ENCODE data around the gene CNOT6. TPM values are rescaled to one million over a fixed set of nuclear protein-coding genes. Genes with fewer than 3 reads are reported as not detected.
"Not testable (repeated sequence)": the region's sequence is repeated elsewhere in the genome, so short reads cannot be mapped to it uniquely, and the experiment has no call there.

The CNOT6 gene
- total RNA-seq, 1 donor from 2014 or later, result 17.7 TPM

DNA sequence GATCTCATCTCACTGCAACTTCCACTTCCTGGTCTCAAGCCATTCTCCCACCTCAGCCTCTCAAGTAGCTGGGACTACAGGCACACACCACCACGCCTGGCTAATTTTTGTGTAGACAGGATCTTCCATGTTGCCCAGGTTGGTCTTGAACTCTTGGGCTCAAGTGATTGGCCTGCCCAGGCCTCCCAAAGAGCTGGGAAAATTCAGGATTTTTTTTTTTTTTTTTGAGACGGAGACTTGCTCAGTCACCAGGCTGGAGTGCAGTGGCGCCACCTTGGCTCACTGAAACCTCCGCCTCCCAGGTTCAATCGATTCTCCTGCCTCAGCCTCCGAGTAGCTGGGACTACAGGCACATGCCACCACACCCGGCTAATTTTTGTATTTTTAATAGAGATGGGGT, 21.8 kb downstream of the CNOT6 start:
- DNase-seq (ENCODE audit: low read depth in 2 of 2), result not testable (repeated sequence)

DNA sequence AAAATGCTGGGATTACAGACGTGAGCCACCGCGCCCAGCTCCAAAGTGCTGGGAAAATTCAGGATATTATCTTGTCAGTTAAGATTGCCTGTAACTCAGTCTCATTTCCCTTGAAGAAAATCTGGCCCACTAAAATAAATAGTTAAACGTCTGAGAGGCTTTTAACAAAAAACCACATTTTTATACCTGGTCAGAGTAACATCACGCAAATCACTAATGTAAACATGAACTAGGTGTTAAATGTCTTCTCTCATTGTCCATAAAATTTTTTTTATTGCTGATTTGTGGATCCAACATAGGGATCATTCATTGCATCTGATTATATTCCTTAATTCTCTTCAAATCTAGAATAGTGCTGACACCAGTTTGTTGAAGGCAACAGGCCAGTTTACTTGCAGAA, 22.3 kb downstream of the CNOT6 start:
- DNase-seq (ENCODE audit: low read depth in 2 of 2), result no peak

DNA sequence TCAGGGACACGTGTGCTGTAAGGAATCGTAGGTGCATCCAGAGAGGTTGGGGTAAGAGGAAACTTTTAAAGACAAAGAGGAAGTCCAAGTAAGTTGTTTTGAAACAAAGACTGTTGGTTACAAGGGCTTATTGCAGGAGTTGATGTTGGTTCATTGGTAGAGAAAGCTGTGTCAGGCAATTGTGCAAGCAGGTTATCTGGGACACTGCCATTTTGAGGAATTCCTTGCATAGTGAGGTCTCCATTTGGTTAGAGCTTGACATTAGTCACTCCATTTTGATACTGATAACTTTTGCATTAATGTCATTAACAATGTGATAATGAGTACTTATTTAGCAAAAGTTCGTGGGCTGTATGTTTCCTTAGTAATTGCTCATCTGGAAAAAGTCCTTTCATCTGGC, 24.9 kb downstream of the CNOT6 start:
- no peak for DNase-seq (ENCODE audit: low read depth in 2 of 2)

DNA sequence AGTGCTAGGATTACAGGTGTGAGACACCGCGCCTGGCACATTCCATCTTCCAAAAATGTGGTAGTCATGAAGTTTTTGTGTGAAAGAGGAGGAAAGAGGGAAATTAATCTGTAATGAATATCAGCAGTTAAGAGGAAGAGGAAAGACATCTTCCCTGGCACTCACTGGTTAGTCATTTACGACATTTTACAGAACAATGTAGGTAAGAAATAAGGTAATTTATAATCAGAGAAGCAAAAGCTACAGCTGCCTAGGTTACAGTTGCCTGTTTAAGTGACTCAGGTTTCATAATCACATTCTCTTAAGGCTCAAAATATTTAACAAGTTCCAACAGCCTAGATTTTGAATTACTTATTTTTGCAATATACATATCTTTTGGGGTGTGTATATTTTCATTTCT, 26.9 kb downstream of the CNOT6 start:
- DNase-seq (ENCODE audit: low read depth in 2 of 2), result no peak

DNA sequence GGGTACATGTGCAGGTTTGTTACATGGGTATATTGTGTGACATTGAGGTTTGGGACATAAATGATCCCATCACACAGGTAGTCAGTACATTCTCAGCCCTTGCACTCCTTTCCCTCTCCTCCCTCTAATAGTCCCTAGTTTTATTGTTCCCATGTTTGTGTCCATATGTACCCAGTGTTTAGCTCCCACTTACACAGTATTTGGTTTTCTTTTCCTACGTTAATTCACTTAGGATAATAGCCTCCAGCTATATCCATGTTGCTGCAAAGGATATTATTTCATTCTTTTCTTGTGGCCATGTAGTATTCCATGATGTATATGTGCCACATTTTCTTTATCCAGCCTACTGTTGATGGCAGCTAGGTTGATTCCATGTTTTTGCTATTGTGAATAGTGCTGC, 27.4 kb downstream of the CNOT6 start:
- no peak for DNase-seq (ENCODE audit: low read depth in 2 of 2)

DNA sequence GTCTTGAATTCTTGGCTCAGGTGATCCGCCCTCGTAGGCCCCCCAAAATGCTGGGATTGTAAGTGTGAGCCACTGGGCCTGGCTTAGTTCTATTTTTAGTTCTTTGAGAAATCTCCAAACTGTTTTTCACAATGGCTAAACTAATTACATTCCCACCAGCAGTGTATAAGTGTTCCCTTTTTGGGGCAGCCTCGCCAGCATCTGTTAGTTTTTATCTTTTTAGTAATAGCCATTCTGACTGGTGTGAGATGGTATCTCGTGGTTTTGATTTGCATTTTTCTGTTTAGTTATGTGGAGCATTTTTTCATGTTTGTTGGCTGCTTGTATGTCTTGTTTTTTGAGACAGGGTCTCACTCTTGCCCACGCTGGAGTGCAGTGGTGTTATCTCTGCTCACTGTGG, 28.2 kb downstream of the CNOT6 start:
- DNase-seq (ENCODE audit: low read depth in 2 of 2), result no peak

DNA sequence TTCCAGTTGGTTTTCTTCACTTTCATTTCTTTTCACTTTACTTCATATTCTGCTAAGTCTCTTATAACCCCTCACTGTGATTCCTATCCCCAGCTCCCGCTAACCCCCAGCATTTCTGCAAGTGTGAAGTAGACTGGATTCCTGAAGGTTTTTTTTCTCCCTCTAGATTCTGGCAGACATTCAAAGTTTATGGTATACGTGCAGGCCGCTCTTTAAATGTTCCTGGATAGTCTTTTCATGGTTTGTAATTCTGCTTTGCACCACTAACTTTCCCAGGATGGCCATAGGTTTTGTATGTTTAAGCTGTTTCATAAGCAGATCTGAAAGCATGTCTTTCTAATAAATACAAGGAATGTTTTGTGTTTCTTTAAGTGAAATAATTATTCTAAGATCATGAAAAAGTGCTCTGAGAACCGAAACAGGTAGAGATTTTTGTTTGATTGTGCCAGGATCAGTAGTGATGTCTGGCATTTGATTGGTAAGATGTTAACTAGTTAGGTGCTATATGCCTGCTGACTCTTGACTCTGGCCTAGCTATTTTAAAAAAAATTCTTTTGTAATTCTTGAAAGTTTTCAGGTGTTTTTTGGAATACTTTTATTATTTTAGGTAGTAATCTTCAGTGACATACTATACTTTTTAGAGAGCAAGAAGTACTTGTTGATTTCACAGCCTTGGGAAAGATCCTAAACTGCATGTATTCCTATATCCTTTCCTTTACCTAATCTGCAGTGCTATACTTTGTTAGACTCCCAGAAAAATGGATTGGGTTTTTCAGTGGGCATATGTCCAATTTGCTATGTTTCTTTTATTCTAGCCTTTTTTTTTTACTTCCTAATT, 29.7 kb downstream of the CNOT6 start:
- no peak for DNase-seq (ENCODE audit: low read depth in 2 of 2)

DNA sequence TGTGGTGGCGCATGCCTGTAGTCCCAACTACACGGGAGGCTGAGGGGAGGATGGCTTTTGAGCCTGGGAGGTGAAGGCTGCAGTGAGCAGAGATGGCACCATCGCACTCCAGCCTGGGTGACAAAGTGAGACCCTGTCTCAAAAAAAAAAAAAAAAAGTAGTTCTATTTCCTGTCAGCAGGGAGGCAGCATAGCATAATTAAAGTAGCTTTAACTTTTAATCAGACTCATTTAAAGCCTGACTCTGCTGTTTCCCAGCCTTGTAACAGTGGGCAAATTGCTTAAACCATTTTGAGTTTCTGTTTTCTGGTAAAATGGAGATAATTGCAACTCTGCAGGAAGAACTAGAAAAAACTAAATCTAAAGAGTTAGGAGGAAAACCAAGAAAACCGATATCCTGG, 31.2 kb downstream of the CNOT6 start:
- no peak for DNase-seq (ENCODE audit: low read depth in 2 of 2)

DNA sequence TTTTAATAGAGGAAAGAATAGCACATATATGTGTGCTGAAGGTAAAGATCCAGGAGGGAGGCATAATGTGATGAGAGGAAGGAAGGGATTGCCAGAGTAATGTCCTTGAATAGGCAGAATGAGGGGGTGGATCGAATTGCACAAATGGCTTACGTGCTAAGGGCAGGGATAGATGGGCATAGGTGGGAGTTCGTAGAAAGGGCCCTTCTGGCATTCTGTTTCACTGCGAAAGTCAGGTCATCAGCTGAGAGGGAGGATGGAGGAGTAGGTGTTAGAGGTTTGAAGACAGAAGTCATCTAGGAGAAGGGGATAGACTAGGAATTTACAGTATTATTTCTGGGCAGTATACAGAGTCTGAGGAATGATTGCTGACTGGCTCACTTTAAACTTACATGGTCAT, 32.1 kb downstream of the CNOT6 start:
- DNase-seq (ENCODE audit: low read depth in 2 of 2), result no peak

DNA sequence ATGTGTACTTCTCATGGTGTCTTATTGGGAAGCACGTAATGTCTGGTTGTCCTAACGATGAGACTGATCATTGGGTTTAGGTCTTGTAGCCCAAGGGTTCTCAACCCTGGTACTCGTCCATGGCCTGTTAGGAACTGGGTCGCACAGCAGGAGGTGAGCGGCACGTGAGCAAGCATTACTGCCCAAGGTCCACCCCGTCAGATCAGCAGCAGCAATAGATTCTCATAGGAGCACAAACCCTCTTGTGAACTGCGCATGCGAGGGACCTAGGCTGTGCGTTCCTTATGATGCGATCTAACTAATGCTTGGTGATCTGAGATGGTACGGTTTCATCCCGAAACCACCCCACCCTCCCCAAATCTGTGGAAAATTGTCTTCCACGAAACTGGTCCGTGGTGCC, 33.5 kb downstream of the CNOT6 start:
- DNase-seq (ENCODE audit: low read depth in 2 of 2), result no peak

DNA sequence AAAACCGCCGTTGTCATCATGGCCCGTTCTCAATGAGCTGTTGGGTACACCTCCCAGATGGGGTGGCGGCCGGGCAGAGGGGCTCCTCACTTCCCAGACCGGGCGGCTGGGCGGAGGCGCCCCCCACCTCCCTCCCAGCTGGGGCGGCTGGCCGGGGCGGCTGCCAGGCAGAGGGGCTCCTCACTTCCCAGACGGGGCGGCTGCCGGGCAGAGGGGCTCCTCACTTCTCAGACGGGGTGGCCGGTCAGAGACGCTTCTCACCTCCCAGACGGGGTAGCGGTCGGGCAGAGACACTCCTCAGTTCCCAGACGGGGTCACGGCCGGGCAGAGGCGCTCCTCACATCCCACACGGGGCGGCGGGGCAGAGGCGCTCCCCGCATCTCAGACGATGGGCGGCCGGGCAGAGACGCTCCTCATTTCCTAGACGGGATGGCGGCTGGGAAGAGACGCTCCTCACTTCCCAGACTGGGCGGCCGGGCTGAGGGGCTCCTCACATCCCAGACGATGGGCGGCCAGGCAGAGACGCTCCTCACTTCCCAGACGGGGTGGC, 36.9 kb downstream of the CNOT6 start:
- not testable (repeated sequence) for DNase-seq (ENCODE audit: low read depth in 2 of 2)

DNA sequence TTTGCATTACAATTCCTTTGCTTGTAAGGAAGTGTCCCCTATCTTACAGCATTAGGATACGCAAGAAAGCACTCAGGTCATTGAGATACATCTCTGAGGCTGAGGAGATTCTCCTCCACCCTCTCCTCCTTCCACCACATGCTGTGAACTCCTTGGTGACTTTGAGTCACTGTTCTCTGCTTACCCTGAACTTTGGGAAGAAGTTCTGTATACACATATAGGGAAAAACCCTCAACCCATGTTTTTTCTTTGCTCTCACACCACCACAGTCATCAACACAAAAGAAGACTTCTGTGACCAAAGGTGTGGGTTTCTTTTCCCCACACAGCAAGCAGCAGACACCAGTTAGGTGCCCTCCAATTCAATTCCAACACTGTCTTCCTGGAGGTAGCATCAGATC, 38.1 kb downstream of the CNOT6 start:
- no peak for DNase-seq (ENCODE audit: low read depth in 2 of 2)

DNA sequence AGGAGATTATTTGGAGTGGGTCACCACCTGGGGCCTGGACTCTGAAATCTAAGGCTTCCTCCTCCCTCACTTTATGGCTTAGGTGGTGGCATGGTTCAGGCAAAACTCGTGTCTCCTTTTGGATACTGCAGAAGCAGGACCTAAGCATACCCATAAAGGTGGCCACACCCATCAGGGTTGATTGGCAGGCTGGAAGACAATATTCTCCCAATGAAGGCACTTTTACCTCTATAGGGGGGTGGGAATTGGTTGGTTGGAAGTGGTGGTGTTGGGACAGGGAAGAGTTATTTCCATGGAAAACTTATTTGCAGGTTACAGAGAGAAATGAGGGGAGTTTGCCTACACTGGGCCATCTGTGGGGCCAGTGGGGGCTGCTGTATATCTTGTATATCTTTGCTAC, 39.7 kb downstream of the CNOT6 start:
- DNase-seq (ENCODE audit: low read depth in 2 of 2), result no peak

DNA sequence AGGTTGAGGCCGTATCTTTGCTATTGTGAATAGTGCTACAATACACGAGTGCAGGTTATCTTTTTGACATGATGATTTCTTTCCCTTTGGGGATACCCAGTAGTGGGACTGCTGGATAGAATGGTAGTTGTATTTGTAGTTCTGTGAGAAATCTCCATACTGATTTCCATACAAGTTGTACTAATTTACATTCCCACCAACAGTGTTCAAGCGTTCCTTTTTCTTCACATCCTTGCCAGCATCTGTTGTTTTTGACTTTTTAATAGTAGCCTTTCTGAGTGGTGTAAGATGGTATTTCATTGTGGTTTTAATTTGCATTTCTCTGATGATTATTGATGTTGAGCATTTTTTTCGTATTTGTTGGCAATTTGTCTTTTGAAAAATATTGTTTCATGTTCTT, 41.4 kb downstream of the CNOT6 start:
- no peak for DNase-seq (ENCODE audit: low read depth in 2 of 2)

DNA sequence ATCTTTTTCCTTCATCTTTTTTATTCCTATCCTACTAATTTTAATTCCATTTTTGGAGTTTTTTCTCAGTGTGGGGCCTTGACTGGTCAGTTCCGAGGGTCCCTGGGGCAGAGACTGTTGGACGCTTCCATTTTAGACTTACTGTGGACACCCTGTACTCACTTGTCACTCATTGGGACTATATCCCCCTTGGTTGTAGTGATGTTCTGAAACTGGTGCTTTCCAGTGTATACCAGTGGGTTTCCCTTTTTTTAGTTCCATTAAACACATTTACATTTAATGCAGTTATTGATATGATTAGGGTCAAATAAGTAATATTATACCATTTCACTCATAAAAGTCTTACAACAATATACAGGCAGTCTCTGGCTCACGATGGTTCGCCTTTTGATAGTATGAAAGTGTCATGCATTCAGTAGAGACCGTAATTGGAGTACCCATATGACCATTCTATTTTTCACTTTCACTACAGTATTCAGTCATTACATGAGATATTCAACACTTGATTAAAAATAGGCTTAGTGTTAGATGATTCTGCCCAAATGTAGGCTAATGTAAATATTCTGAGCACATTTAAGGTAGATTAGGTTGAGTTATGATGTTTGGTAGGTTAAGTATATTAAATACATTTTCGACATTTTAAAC, 46.0 kb downstream of the CNOT6 start:
- no peak for DNase-seq (ENCODE audit: low read depth in 2 of 2)

DNA sequence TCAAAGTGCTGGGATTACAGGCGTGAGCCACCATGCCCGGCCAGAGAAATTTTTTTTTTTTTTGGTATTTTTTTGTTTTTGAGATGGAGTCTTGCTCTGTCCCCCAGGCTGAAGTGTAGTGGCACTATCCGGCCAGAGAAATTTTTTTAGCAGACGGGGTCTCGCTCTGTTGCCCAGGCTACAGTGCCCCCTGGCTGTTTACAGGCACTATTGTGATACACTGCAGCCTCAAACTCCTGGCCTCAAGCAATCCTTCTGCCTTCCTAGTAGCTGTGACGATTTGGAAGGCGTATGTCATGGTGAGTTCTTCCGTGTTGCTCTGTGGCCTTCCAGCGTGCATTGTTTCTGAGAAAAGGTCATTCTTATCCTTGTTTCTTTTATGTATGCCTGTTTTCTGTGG, 47.5 kb downstream of the CNOT6 start:
- no peak for DNase-seq (ENCODE audit: low read depth in 2 of 2)

DNA sequence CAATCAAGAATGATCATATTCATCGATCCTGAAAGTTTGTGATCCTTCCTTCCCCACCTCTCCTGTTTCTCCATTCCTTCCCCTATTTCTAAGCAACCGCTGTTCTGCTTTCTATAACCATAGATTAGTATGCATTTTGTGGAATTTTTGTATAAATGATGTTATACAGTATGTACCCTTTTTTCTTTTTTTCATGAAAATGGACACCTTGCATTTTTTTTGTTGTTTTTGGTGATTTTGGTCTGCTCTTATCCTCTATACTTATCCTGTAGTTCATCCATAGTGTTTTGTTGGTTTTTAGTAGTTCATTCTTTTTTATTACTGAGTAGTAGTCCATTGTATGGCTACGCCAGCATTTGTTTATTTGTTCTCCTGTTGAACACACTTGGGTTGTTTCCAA, 51.1 kb downstream of the CNOT6 start:
- DNase-seq (ENCODE audit: low read depth in 2 of 2), result no peak

DNA sequence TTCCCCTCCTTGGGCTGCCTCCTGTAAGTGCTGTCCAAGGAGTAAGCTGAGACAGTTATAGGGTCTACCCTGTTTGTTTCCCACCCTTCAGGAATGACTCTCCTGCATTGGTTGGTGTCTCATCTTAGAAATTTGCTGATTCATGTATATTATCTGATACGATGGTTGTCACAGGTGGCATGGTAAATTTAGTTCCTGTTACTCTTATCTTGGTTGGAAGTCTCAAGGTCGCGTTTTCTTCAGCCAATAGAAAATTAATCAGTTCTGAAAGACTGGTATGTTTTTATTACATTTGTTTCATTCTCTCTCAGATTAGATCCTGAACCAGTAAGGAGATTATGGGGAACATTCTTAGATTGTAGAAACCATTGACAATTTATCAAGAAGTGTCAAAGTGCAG, 54.4 kb downstream of the CNOT6 start:
- no peak for DNase-seq (ENCODE audit: low read depth in 2 of 2)

DNA sequence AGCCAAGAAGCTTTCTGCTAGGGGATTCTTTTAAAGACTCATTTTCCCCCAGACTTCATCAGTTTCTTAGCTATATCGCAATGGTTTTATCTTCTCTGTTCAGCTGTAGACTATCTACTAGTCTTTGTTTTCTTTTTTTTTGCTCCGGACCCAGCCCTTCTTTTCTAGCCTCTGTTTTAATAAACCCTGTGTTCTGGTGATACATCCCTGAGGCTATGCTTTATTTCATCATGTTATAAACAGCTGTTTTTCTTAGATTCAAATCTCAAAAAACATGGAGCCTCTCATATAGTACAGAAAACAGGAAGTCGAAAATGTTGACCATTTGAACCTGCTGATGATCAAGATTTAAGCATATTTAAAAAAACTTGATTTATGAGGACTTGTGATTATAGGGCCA, 59.4 kb downstream of the CNOT6 start:
- DNase-seq (ENCODE audit: low read depth in 2 of 2), result no peak

DNA sequence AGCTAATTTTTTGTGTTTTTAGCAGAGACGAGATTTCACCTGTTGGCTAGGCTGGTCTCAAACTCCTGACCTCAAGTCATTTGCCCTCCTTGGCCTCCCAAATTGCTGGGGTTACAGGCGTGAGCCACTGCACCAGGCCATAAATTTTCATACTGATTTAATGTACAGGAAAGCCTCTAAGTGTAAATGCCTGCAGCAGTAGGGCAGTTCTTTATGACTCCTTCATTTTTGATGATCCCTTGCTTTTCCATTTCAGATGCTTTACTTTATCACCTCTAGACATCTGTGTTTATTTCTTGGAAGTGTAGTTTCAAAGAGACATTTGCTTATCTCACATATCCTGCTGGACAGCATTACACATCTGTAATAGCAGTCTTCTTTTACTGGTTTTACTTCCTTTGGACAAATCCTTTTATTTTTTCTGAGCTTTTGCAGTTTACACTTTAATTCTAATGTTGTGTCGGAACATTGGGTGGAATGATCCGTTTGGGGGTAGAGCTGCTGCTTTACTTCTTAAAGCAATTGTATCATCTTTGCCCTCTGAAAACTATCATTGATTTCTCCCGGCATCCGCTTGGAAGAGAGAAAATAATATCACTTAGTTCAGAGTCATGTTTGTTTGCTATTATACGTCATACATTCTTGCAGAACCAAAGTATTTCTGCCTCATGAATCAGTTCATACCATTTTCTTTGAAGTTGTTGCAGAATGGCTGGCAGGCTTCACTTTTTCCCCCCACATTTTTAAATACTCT, 61.2 kb downstream of the CNOT6 start:
- DNase-seq (ENCODE audit: low read depth in 2 of 2), result no peak

DNA sequence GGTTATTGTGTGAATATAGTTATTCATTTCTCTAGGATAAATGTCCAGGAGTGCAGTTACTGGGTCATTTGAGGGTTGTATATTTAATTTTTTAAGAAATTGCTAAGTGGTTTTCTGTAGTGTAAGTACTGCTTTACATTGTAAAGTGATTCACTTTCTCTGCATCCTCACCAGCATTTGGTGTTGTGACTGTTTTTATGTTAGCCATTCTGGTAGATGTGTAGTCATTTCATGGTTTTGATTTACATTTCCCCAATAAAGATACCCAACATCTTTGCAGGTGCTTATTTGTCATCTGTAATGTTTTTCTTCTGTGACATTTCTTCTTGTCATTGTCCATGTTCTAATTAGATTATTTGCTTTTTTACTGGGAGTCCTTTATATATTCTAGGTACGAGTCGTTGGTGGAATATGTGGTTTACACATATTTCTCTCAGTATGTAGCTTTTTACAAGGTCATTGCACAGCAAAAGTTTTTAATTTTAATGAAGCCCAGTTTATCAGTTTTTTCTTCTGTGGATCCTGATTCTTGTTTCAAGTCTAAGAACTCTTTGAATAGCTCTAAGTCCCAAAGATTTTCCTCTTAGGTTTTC, 63.1 kb downstream of the CNOT6 start:
- DNase-seq (ENCODE audit: low read depth in 2 of 2), result no peak

DNA sequence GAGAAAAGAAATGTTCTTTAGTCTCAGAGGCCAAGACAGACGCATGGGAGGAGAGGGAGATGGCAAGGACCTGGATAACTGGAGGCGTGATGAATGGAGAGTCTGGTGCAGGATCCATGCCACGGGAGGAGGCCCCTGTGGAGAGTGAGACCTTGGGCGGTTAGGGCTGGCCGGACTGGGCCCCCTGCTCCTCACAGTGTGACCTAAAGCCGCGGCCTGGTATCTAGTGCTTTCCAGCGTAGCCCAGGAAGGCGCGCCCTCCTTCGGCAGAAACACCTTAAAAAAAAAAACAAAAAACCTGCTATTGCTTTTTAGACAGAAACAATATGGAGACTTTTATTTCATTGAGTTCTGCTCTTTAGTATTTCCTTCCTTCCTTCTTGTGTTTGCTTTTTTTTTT, 64.1 kb downstream of the CNOT6 start:
- no peak for DNase-seq (ENCODE audit: low read depth in 2 of 2)
